Cerebellar cortex (tissue), 1 donor: ENCODE results near the gene TMTC2.

Source experiments
- DNase-seq: peaks from one replicate; pipeline ENCODE4 v3.0.0-alpha.2; 2015; ENCODE audit warnings: low spot score

Gene TMTC2

GRCh38 chr12:83015390-83016217 lies 328.9 kb downstream of the TMTC2 start:
- DNase-seq, result peak; percentile 19

DNA sequence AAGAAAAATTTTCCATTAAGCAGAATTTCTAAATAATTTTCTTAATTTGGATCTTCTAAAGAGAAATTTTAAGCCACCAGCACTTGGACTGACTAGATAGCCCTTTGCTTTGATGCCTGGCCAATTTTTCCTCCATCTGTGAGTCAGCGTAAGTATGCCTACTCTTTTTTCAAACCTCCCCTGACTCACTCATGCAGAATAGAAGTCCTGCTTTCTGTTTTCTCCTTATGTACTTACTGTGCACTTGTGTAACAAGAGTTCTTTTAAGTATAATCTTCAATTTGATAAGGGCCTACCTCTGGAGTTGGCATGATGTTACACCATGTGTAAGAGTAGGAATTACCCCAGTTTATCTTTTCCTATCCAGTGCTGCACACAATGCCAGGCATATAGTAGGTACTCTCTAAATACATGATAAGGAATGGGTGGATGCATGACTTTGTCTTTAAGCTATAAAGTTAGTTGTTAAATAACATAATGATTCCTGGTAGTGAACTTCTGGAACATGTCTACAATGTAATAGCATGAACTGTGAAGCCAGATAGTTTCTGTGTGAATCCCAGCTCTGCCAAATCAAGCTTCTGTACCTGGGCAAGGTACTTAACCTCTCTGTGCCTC lies 329.6 kb downstream of the TMTC2 start:
- peak; percentile 40 for DNase-seq

DNA sequence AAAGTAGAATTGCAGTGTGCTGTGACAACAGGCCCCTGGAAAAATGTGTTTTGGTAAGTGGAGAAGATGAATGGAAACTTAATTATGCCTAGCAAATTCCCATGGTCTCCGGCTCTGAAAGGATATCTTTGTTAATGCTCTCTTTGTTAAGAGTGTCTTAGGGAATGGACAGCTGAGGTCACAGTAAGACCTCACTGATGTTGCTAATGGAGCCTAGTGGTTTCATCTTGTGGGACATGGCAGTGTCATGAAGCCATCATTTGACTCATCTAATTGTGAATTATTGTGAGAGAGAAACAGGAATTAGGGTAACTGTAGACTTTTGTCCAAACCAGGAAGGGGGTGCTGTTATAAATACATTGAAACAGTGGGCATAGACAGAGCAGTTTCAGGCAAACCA lies 330.3 kb downstream of the TMTC2 start:
- no peak for DNase-seq

DNA sequence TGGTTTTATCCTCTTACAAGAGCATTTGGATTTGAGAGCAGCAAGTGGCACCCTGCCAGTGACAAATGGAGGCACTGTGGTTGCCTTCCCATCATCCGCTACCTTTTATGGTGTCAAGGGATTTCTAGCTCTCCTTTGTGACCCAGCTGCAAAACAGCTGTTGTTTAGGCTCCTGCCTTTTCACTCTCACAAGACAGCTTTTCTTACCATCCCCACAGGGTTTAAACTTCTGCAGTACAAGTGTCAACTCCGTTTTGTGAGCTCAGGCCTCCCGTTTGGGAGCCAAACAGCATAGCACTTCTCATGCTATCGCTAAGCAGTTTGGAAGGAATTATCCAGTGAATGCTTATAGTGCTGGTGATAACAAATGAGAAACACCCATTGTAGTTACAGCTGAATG lies 331.4 kb downstream of the TMTC2 start:
- DNase-seq, result no peak

- DNase-seq, result no peak
These were observed 340.5 kb downstream of the TMTC2 start for GRCh38 chr12:83027021-83027723.

- DNase-seq, result no peak
These were observed 344.5 kb downstream of the TMTC2 start for GRCh38 chr12:83031196-83031595.

DNA sequence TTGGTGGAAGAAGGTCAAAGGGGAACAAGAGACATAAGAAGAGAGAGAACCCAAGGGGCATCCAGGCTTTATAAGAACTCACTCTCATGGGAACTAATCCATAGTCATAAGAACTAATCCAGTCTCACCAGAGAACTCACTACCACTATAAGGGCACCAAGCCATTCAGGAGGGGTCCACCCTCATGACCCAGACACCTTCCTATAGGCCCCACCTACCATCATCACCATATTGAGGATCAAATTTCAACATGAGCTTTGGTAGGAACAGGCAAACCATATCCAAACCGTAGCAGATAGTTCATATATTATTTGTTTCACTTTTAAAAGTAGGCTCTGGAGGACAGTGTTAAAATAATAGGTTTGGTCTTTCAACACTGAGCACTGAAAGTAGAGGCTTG lies 350.1 kb downstream of the TMTC2 start:
- no peak for DNase-seq

GRCh38 chr12:83039413-83039812 lies 352.7 kb downstream of the TMTC2 start:
- DNase-seq, result no peak

DNA sequence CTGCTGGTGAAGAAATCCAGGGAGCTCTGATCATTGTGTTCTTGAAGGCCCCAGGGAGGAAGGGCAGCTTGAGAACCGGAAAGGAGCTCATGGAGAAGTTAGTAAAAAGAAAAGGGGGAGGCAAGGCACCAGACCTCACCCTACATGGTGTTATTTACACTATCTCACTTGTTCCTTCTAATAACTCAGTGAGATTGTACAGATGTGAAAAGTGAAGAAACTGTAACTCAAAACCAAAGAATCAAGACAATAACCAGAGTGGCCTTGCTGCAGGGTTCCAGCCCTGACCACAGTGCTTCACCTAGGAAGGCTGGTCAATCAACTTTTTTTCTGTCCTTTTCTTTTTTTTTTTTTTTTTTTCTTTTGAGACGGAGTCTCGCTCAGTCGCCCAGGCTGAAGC lies 353.6 kb downstream of the TMTC2 start:
- no peak for DNase-seq

GRCh38 chr12:83040991-83041390 lies 354.3 kb downstream of the TMTC2 start:
- no peak for DNase-seq

DNA sequence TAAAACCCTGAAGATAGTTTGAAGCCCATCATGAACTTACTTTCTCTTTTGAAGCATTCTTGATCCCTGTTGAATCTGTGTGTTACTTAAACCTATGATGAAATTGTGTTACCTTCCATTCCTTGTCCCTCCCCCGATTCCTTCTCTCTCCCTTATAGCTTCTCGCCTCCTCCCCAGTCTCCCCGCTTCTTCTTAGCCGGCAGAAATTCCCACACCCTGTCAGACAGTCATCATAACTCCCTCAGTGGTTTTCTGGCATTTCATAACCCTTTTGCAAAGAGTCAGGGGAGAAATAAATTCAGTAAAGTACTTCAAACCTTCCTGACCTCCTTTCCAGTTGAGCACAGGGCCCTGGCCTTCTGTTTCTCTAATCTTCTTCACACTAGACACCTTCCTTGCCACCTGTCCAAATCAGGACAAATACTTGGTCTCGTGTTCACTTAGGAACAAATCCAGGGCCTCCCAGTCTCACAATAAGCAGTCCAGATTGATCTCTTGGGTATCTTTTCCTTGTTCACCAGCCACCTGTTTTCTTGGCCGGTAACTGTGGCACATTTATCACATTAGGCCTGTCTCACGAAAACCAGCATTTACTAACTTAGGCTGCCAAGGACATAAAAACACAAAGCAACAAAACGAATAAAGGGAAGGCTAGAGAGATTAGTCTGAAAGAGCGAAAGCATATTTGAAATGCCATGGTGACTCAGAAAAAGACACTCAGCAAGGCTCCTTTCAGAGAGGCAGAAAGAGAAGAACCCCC lies 355.9 kb downstream of the TMTC2 start:
- DNase-seq, result peak; percentile 88

DNA sequence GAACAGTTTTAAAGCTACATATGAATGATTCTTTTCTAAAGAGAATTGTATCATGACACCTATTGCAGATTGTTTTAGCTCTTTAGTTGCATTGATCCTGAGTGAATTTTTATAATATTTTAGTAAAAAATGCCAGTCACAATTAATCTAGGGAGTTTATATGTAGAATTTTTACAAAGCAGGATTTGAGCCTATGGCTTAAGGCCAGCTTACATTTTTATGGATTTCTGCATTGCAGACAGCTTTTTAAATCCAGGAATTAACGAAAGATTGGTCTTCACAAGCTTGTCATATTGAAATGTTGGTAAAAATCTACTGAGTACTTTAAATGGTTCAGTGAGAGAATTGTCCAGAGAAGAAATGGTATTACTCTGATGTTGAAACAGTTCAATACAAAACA lies 358.0 kb downstream of the TMTC2 start:
- DNase-seq, result no peak

GRCh38 chr12:83046019-83046418 lies 359.3 kb downstream of the TMTC2 start:
- DNase-seq, result no peak

DNA sequence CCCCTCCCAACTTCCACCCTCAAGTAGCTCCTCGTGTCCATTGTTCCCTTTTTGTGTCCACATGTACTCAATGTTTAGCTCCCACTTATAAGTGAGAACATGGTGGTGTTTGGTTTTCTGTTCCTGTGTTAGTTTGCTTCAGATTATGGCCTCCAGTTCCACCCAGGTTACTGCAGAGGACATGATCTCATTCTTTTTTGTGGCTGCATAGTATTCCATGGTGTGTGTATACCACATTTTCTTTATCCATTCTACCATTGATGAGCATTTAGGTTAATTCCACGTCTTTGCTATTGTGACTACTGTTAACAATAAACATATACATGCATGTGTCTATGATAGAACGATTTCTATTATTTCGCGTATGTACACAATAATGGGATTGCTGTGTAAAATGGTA lies 362.6 kb downstream of the TMTC2 start:
- DNase-seq, result no peak

- DNase-seq, result no peak
These were observed 366.3 kb downstream of the TMTC2 start for GRCh38 chr12:83052890-83053541.

DNA sequence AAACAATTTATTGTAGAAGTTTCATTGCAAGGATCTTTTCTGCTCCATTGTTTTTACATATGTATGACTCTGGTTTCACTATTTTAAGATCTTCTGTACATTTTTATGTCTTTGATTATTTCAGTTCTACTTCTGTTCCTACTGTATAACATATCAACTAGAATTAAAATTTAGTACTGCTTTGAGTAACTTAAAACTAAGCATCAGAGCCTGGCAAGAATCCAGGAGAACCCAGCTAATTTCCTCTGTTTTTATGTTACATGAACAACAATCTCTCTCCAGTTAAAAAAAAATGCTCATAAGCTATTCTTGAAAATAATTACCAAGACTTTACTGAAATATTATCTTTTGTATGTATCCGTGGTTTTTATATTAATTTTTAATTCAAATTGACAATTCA lies 370.7 kb downstream of the TMTC2 start:
- no peak for DNase-seq

- DNase-seq, result no peak
These were observed 372.4 kb downstream of the TMTC2 start for GRCh38 chr12:83059107-83059506.

DNA sequence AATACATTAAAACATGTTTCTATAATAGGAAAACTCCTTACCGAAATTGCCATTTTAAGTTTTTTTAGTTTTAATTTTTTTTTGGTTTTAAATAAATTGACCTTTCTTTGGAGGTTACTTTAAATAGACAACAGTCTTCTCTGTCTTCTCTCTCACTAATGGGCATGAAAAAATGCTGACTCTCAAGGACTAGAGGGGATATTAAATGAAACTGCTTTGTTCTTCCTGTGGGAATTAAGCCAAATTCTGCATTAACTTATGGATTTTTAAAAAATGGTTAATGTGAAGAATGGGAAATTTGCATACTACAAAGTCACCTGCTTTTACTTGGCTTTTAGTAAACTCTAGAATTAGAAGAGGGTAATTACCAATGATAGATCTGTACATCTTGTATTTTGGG lies 378.9 kb downstream of the TMTC2 start:
- no peak for DNase-seq

DNA sequence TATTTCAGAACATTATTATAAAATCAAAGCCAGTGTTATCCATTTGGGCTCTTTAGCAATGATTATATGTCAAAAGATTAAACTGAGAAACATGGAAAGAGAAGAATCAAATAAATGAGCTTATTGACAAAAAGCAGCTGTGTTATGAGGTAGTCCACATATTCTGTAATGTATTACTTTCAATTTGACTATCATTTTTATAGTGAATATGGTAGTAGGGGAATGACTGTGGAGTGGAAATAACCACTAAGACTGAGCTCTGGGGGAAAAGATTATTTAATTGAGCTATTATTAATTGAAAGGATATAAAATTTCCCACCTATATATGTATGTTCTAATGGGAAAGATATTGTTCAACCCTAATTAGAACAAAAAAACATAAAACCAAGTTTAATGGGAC lies 381.3 kb downstream of the TMTC2 start:
- no peak for DNase-seq

GRCh38 chr12:83074358-83074894 lies 387.7 kb downstream of the TMTC2 start:
- DNase-seq, result no peak

DNA sequence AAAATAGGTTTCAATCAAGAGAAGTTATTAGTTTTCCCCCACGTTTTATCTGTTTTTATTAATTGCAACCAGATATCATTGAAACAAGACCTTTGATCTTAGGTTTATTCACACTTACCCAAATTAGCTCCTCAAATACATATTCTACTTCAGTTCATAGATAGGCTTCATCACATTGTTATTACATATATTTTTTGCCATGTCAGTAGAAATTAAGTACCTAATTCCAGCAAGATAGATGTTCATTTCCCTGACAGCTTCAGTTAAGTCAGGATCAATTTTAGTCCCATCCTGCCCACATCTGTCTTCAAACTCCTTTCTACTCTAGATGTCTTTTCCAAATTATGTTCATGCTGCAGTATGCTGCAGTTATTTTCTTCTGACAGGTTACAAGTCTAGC lies 388.8 kb downstream of the TMTC2 start:
- DNase-seq, result no peak

GRCh38 chr12:83077041-83077440 lies 390.3 kb downstream of the TMTC2 start:
- DNase-seq, result no peak
